BLaER1 (cell line): ENCODE measurements around the gene ZNF319.
"Not testable (repeated sequence)": the region's sequence is repeated elsewhere in the genome, so short reads cannot be mapped to it uniquely, and the experiment has no call there.

Experiments
- H3K27ac ChIP-seq: shearing (Covaris generic); formaldehyde crosslinking; 2 replicates; pipeline ENCODE4 v1.8.1; 2022
- H3K27me3 ChIP-seq: shearing (Covaris generic); formaldehyde crosslinking; 2 replicates; pipeline ENCODE4 v1.8.1; 2022
- H3K36me3 ChIP-seq: shearing (Covaris generic); formaldehyde crosslinking; 2 replicates; pipeline ENCODE4 v1.8.1; 2022
- H3K4me1 ChIP-seq: shearing (Covaris generic); formaldehyde crosslinking; 2 replicates; pipeline ENCODE4 v1.8.1; 2022
- H3K4me2 ChIP-seq: shearing (Covaris generic); formaldehyde crosslinking; 2 replicates; pipeline ENCODE4 v1.8.1; 2022
- H3K4me3 ChIP-seq: shearing (Covaris generic); formaldehyde crosslinking; 2 replicates; pipeline ENCODE4 v1.8.1; 2022
- H3K9ac ChIP-seq: shearing (Covaris generic); formaldehyde crosslinking; 2 replicates; pipeline ENCODE4 v1.8.1; 2022
- H3K9me3 ChIP-seq: shearing (Covaris generic); formaldehyde crosslinking; 2 replicates; pipeline ENCODE4 v1.8.1; 2022
- H4K20me1 ChIP-seq: shearing (Covaris generic); formaldehyde crosslinking; 2 replicates; pipeline ENCODE4 v1.8.1; 2022
- Cebpa-rat ChIP-seq: shearing (Covaris generic); IDR thresholded peaks from 2 replicates; pipeline ENCODE4 v1.8.1; 2022

Gene ZNF319

GRCh38 chr16:57991551-57992059, 8.9 kb downstream of the ZNF319 start:
- Histone ChIP-seq H3K27ac (no peak overlapping the region), H3K4me3 (no peak overlapping the region), H3K9me3 (no peaks in the 10 kb centered on the region), H3K36me3 (peaks cover 26% of the 10 kb centered on the region), H3K4me2 (no peak overlapping the region), H3K4me1 (peaks cover 13% of the 10 kb centered on the region), H4K20me1 (peaks cover 52% of the 10 kb centered on the region), H3K27me3 (no peaks in the 10 kb centered on the region), H3K9ac (no peak overlapping the region)
- no peak for TF ChIP-seq Cebpa-rat

DNA sequence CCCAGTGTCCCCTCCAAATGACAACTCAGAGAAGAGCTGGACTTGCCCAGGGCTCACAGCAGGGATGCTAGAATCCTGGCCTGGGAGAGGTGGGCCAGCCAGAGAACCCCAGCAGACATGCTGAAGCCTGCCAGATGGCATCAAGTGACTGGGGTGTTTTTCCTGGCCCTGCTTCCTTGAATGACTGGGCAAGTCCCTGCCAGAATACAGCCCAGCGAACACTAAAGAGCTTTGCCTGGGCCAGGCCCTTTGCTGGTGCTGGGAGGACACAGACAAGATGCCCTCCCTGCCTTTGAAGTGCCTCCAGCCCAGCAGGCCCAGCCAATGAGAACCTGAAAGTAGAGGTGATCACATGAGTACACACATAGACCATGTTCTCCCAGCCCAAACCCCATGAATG, 11.5 kb downstream of the ZNF319 start:
- H3K9ac ChIP-seq, result no peak overlapping the region
- no peak overlapping the region for H3K4me3 ChIP-seq
- peaks cover 7% of the 10 kb centered on the region for H3K4me1 ChIP-seq
- no peaks in the 10 kb centered on the region for H3K9me3 ChIP-seq
- no peak overlapping the region for H3K27ac ChIP-seq
- H3K4me2 ChIP-seq, result no peak overlapping the region
- TF ChIP-seq Cebpa-rat, result no peak
- peaks cover 3% of the 10 kb centered on the region for H3K36me3 ChIP-seq
- peaks cover 25% of the 10 kb centered on the region for H4K20me1 ChIP-seq
- H3K27me3 ChIP-seq, result no peaks in the 10 kb centered on the region

DNA sequence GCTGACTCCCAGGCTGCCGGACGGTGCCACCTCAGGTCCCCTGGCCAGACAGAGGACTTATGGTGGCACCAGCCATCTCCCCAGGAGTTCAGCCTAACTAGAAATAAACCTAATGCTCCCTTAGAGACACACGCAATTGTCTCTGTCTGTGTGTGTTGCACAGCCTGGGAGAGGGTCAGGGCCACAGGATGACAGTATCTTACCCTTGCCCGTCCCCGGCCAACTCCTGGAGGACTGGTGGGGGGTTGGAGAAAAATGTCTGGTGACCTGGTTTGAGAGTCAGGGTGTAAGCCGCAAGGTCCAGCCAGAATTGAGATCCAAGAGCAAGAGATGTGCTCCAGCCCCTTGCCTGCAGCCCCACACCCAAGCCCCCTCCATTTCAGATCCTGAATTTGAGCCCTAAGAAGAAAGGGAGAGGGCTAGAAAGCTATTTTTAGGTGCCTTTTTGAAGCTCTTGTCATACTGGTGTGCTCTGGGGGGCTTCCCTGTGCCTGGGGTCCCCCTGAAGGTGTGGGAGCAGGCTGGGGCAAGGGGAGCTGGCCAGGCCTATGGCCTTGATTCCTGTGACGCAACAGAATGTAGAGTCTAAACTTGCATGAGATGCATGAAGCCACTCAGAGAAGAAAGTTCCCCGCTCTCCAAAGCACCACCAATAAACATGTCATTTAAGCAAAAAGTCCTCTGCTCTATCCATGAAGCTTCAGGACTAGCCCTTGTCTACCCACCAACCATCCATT, 12.9 kb downstream of the ZNF319 start:
- H3K4me3 ChIP-seq, result no peak overlapping the region
- no peak overlapping the region for H3K27ac ChIP-seq
- no peak overlapping the region for H3K9ac ChIP-seq
- H3K4me2 ChIP-seq, result no peak overlapping the region
- peaks cover 7% of the 10 kb centered on the region for H3K4me1 ChIP-seq
- no peaks in the 10 kb centered on the region for H3K27me3 ChIP-seq
- peaks cover 12% of the 10 kb centered on the region; the same call in 1 of the 2 replicates for H4K20me1 ChIP-seq
- TF ChIP-seq Cebpa-rat, result no peak
- no peaks in the 10 kb centered on the region for H3K36me3 ChIP-seq
- no peaks in the 10 kb centered on the region for H3K9me3 ChIP-seq

GRCh38 chr16:57986196-57986595, 14.3 kb downstream of the ZNF319 start:
- Histone ChIP-seq H3K4me2 (no peak overlapping the region), H3K27me3 (no peaks in the 10 kb centered on the region), H3K27ac (no peak overlapping the region), H3K9ac (no peak overlapping the region), H3K4me1 (peaks cover 7% of the 10 kb centered on the region), H3K36me3 (no peaks in the 10 kb centered on the region), H3K4me3 (no peak overlapping the region), H4K20me1 (no peaks in the 10 kb centered on the region), H3K9me3 (no peaks in the 10 kb centered on the region)
- no peak for TF ChIP-seq Cebpa-rat

DNA sequence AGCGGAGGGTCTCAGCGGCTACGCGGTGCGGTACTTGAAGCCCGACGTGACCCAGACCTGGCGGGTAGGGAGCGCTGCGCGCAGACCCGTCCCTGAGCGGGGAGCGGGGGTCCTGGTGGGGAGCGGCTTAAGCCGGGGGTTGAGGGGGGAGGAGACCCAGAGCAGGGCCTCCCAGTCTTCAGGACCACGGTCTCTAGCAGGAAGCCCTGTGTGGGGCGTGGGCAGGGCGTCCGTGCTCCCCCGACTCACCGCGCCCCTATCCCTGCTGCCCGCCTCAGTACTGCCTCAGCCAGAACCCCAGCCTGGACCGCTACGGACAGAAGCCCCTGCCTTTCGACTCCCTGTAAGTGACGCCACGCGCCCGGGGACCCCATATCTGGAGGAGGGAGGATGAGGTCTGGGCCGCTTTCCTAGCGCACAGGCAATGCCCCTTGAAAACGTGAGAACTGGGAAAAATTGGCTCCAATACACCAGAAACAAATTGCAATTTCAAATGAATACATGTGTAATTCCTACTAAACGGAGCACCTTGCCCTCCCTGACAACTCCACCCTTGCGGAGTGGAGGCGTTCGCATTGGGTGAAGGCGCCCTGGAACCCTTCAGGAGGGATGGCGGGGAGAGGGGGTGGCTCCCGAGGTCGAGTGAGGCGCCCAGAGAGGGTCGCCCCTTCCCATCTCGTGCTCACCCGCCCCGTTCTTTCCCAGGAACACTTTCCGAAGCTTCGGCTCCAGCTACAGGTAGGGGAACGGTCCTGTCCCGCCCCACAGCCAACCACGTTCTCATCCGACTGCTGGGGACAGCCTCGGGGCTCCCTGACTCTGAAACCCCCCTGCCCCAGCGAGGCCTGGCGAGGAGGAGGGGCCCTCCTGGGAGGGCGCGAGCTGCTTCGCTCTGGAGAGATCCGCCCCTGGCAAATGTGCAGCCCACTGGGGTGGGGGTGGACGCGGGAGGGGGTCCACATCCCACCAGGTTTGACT, 15.0 kb downstream of the ZNF319 start:
- H3K4me2 ChIP-seq, result peak overlapping the region; percentile 70
- no peak overlapping the region for H3K27ac ChIP-seq
- no peaks in the 10 kb centered on the region for H3K36me3 ChIP-seq
- TF ChIP-seq Cebpa-rat, result no peak
- H3K4me1 ChIP-seq, result peaks cover 7% of the 10 kb centered on the region
- H3K4me3 ChIP-seq, result peak overlapping the region; percentile 63
- no peaks in the 10 kb centered on the region for H4K20me1 ChIP-seq
- no peaks in the 10 kb centered on the region for H3K9me3 ChIP-seq
- H3K27me3 ChIP-seq, result no peaks in the 10 kb centered on the region
- H3K9ac ChIP-seq, result peak overlapping the region; percentile 55; the same call in 1 of the 2 replicates

GRCh38 chr16:57984443-57985203, 15.8 kb downstream of the ZNF319 start:
- no peak for TF ChIP-seq Cebpa-rat
- Histone ChIP-seq H3K27ac (no peak overlapping the region), H3K9ac (peak overlapping the region; percentile 55; the same call in 1 of the 2 replicates), H3K4me3 (peak overlapping the region; percentile 63), H3K9me3 (no peaks in the 10 kb centered on the region), H3K4me2 (peak overlapping the region; percentile 86), H3K36me3 (no peaks in the 10 kb centered on the region), H4K20me1 (no peaks in the 10 kb centered on the region), H3K27me3 (no peaks in the 10 kb centered on the region), H3K4me1 (peaks cover 7% of the 10 kb centered on the region)

DNA sequence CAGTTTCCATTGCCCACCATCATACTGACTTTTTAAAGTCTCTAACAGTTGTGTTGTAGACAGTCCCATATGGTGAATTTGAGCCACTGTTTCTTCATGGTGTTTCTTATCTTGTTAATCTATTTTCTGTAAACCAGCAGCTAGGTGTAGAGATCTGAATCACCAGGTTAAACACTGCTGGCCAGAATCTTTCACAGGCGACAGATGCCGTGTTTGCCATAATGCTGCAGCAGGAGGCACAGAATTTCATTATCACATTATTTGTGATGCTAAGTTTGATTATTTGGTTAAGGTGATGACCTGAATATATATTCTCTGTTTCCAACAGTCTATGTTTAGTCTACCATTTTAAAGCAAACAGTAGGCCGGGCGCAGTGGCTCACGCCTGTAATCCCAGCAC, 18.1 kb downstream of the ZNF319 start:
- no peak for TF ChIP-seq Cebpa-rat
- H3K9ac ChIP-seq, result no peak overlapping the region
- no peaks in the 10 kb centered on the region for H3K9me3 ChIP-seq
- H3K27me3 ChIP-seq, result no peaks in the 10 kb centered on the region
- no peaks in the 10 kb centered on the region for H4K20me1 ChIP-seq
- no peaks in the 10 kb centered on the region for H3K36me3 ChIP-seq
- H3K4me2 ChIP-seq, result no peak overlapping the region
- H3K4me3 ChIP-seq, result no peak overlapping the region
- no peak overlapping the region for H3K27ac ChIP-seq
- H3K4me1 ChIP-seq, result peaks cover 7% of the 10 kb centered on the region

GRCh38 chr16:57981636-57982035, 18.8 kb downstream of the ZNF319 start:
- TF ChIP-seq Cebpa-rat, result no peak
- Histone ChIP-seq H3K4me1 (peaks cover 7% of the 10 kb centered on the region), H4K20me1 (no peaks in the 10 kb centered on the region), H3K4me3 (no peak overlapping the region), H3K4me2 (no peak overlapping the region), H3K27ac (no peak overlapping the region), H3K9ac (no peak overlapping the region), H3K36me3 (no peaks in the 10 kb centered on the region), H3K27me3 (no peaks in the 10 kb centered on the region), H3K9me3 (no peaks in the 10 kb centered on the region)

- no peak overlapping the region for H3K9ac ChIP-seq
- H3K27me3 ChIP-seq, result no peaks in the 10 kb centered on the region
- H3K27ac ChIP-seq, result no peak overlapping the region
- H3K36me3 ChIP-seq, result no peaks in the 10 kb centered on the region
- no peaks in the 10 kb centered on the region for H3K9me3 ChIP-seq
- no peak for TF ChIP-seq Cebpa-rat
- H3K4me2 ChIP-seq, result no peak overlapping the region
- peaks cover under 1% of the 10 kb centered on the region; the same call in 1 of the 2 replicates for H3K4me1 ChIP-seq
- H3K4me3 ChIP-seq, result no peak overlapping the region
- no peaks in the 10 kb centered on the region for H4K20me1 ChIP-seq
Measured at GRCh38 chr16:57979006-57979585, 21.4 kb downstream of the ZNF319 start.

GRCh38 chr16:57978070-57978465, 22.4 kb downstream of the ZNF319 start:
- not testable (repeated sequence) for H3K4me2 ChIP-seq, H3K27ac ChIP-seq, H4K20me1 ChIP-seq

More at GRCh38 chr16:57978070-57978465, 22.4 kb downstream of the ZNF319 start:
- H3K9ac ChIP-seq, H3K36me3 ChIP-seq, H3K27me3 ChIP-seq, H3K9me3 ChIP-seq, H3K4me1 ChIP-seq, H3K4me3 ChIP-seq: not testable (repeated sequence)
